ENCODE results near the gene DTD2. TPM values are rescaled to one million over a fixed set of nuclear protein-coding genes. Genes with fewer than 3 reads are reported as not detected.
A peak's percentile ranks its signal among the peaks of the same experiment; 100 is the strongest.

DTD2 gene
- total RNA-seq, 2 experiments from 2014 or later = 17.5 to 21.6 TPM

DNA sequence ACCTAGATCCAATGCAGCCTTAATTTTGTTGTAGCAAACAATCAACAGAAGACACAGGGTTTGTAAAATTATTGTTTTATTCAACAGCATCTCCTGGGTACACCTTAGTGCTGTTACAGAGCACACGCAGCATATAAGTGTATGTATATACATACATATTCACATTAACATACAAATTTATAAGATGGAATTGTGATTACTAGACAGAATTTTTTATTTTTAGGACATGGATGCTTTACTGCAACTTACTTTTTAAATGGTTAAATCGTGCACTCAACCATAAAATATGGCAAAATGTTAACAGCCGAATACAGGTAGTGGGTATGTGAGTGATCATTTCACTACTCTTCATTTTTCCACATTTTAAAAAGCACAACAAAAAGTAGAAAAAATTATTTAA lies 53.6 kb downstream of the DTD2 start:
- no peaks in the 10 kb centered on the region for H3K27me3 Mint-ChIP-seq
- H3K4me1 Mint-ChIP-seq = peaks cover 14% of the 10 kb centered on the region
- ChIA-PET CTCF (no interaction called here), POLR2A (no interaction called here)
- ATAC-seq = no peak
- DNase-seq = no peak
- intact Hi-C loops (cut with DNase I, micrococcal nuclease) = no loop called here
- no peaks in the 10 kb centered on the region for H3K9me3 Mint-ChIP-seq (ENCODE audit: low read depth)
- no peak overlapping the region for H3K27ac Mint-ChIP-seq
- H3K4me3 Mint-ChIP-seq = no peak overlapping the region
- peaks cover 13% of the 10 kb centered on the region for H3K36me3 Mint-ChIP-seq (ENCODE audit: low read depth)

DNA sequence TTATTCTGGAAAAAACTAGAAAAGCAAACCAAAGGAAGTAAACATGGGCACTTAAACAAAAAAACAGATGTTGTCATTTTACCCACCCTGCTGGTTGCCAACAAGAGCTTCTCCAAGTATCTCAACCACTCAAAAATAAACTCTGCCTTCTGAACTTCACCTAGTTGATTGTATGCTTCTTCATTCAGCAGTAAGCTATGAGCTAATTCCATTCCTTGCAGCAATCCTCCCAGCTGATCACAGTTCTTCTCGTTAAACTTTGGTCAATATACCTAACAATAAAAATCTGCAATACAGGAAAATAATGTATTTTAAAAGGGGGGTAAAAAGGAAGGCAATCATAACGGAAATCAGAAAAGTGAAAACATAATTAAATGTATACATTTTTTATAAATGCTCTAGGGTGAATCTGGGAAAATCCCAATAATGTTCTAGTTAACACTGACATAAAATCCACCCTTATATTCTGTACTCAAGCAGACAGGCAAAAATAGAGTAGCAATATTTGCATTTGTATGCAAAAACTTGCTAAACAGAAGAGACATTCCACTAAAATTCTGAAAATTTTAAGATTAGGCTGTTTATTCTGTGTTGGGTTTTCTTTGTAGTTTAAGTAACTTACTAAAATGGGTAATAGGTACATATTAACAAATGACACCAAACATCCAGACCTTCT lies 54.4 kb downstream of the DTD2 start:
- DNase-seq (no peak), ATAC-seq (no peak)
- Mint-ChIP-seq H3K27me3 (no peaks in the 10 kb centered on the region), H3K36me3 (ENCODE audit: low read depth) (peaks cover 17% of the 10 kb centered on the region), H3K4me3 (no peak overlapping the region), H3K4me1 (peaks cover 13% of the 10 kb centered on the region), H3K9me3 (ENCODE audit: low read depth) (no peaks in the 10 kb centered on the region), H3K27ac (peak overlapping the region; percentile 17)
- intact Hi-C loops (cut with DNase I, micrococcal nuclease) = no loop called here
- CTCF ChIA-PET = interaction anchor here (1.1 to 1.7 kb wide), 3 partner anchors 17 to 47 kb away, joined by 3 to 4 read pairs (median 4); partner anchors contain the start of gene HEATR5A
- POLR2A ChIA-PET = no interaction called here

DNA sequence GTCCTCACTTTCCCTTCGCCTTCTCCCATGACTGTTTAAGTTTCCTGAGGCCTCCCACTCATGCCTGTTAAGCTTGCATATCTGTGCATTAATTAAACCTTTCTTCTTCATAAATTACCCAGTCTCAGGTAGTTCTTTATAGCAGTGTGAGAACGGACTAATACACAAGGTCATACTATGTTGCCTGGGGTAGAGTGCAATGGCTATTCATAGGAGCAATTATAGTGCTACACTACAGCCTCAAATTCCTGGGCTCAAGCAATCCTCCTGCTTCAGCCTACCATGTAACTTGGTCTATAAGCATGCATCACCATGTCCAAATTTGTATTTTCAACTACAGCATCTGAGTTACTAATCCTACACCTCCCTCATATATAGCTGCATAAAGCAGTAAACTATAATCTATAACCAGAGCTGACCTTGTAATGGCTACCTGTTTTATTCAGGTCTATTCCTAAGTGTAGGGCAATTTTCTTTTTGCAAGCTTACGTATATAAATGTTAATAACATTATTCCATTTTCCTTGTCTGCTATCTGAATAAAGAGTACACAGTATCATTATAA lies 55.9 kb downstream of the DTD2 start:
- ChIA-PET CTCF (interaction anchor here (1.2 to 1.7 kb wide), 3 partner anchors 11 to 48 kb away, joined by 3 to 5 read pairs (median 4); no protein-coding TSS in a partner anchor), POLR2A (no interaction called here)
- Mint-ChIP-seq H3K36me3 (ENCODE audit: low read depth) (peaks cover 17% of the 10 kb centered on the region), H3K27me3 (no peaks in the 10 kb centered on the region), H3K9me3 (ENCODE audit: low read depth) (no peaks in the 10 kb centered on the region), H3K4me1 (peaks cover 13% of the 10 kb centered on the region), H3K4me3 (no peak overlapping the region), H3K27ac (no peak overlapping the region)
- ATAC-seq (no peak), DNase-seq (no peak)
- intact Hi-C loops (cut with DNase I, micrococcal nuclease) = no loop called here

DNA sequence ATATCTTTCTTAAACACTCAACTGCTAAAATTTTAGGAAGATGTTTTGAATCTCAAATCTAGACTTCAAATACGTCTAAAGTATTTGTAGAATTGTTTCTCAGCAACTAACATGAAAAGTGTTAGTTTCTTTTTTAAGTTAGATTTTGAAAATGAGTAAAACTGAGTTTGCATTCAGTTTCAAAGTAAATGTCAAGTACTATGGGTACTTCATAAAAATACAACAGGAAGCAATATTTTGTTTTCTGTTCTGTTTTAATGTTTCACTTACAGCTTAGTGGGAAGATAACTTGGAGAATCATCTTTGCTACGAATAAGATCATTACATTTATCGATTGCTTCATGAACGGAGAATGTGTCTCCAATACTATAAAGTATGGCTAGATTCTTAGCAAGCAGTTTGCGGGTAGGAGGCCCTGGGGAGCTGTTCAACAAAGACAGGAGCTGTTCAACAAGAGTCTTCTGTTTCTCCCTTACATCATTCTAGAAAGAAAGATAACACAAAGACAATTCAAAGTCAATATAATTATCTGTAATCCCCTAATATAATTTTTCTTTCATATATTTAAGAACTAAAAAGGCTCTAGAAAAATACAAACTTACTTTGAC lies 57.2 kb downstream of the DTD2 start:
- DNase-seq (peak; percentile 12), ATAC-seq (peak; percentile 83)
- Mint-ChIP-seq H3K27ac (peak overlapping the region; percentile 87), H3K4me3 (no peak overlapping the region), H3K36me3 (ENCODE audit: low read depth) (peaks cover 17% of the 10 kb centered on the region), H3K9me3 (ENCODE audit: low read depth) (no peaks in the 10 kb centered on the region), H3K4me1 (peaks cover 13% of the 10 kb centered on the region), H3K27me3 (no peaks in the 10 kb centered on the region)
- intact Hi-C loops (cut with DNase I, micrococcal nuclease) = no loop called here
- ChIA-PET POLR2A (interaction anchor here (1.2 kb wide), 1 partner anchor 20 kb away, joined by 7 read pairs; the partner anchor contains the start of gene HEATR5A), CTCF (interaction anchor here (1.2 to 1.9 kb wide), 3 partner anchors 20 to 54 kb away, joined by 4 to 5 read pairs (median 4); partner anchors contain the start of gene HEATR5A)

Other genes starting within 250 kb of the DTD2 start
- 10 to 100 TPM; 87.1 to 89.5 TPM for gene HECTD1, start 249.7 kb downstream of the DTD2 start, total RNA-seq
- gene HEATR5A, start 37.0 kb downstream of the DTD2 start, total RNA-seq = 1 to 10 TPM; 8.5 to 9.4 TPM
- gene GPR33, start 30.5 kb upstream of the DTD2 start, total RNA-seq = not detected
- gene NUBPL, start 103.9 kb upstream of the DTD2 start, total RNA-seq = 10 to 100 TPM in 1 of 2 experiments, 1 to 10 TPM in 1; 9.5 to 14.9 TPM

Data from activated CD4-positive, alpha-beta T cell treated with anti-CD3 and anti-CD28 coated beads for 36 hours (primary cell).